Measurements from ENCODE around the gene NTM.
"Not testable (repeated sequence)": the region's sequence is repeated elsewhere in the genome, so short reads cannot be mapped to it uniquely, and the experiment has no call there.

NTM gene

DNA sequence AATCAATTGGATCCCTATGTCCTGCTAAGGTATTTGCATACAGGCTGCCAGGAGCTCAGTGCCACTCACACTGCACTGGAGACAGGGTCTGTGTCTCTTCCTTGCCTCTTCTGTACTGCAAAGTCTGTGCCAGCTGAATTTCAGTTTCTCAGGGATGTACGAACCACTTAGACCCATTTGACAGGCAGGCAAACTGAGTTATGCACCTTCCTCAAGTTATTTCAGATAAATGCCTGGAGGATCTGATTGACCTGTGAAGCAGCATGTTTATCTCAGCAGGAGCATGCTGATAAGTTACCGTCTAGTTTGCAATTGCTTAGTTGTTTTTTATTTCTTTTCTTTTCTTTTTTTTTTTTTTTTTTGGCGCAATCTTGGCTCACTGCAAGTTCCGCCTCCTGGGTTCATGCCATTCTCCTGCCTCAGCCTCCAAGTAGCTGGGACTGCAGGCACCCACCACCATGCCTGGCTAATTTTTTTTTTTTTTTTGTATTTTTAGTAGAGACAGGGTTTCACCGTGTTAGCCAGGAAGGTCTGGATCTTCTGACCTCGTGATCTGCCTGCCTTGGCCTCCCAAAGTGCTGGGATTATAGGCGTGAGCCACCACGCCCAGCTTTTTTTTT lies 54.0 kb downstream of the NTM start:
- H3K27me3 Mint-ChIP-seq, H3K4me1 Mint-ChIP-seq, H3K27ac Mint-ChIP-seq, H3K4me3 Mint-ChIP-seq, H3K36me3 Mint-ChIP-seq, H3K9me3 Mint-ChIP-seq: not testable (repeated sequence)

- H3K4me1 Mint-ChIP-seq = no peaks in the 10 kb centered on the region
Observed at GRCh38 chr11:131425285-131425684, 54.9 kb downstream of the NTM start.

DNA sequence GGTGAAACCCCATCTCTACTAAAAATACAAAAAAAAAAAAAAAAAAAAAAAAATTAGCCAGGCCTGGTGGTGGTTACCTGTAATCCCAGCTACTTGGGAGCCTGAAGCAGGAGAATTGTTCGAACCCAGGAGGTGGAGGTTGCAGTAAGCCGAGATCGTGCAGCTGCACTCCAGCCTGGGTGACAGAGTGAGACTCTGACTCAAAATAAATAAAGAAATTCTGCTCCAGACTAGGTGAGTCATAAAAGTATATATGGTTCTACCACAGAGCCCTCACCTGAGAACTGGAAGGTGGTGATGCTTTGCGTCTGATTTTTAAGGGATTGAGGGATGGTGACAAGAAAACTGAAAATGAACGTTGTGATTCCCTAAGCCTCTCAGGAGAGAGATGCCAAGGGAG lies 58.4 kb downstream of the NTM start:
- Mint-ChIP-seq H3K4me3 (no peak overlapping the region), H3K4me1 (no peaks in the 10 kb centered on the region), H3K9me3 (peaks cover 6% of the 10 kb centered on the region), H3K27me3 (no peaks in the 10 kb centered on the region), H3K27ac (no peak overlapping the region), H3K36me3 (no peaks in the 10 kb centered on the region)

More at GRCh38 chr11:131425285-131425684, 54.9 kb downstream of the NTM start:
- peaks cover 6% of the 10 kb centered on the region for H3K9me3 Mint-ChIP-seq
- H3K27ac Mint-ChIP-seq = no peak overlapping the region
- H3K36me3 Mint-ChIP-seq = no peaks in the 10 kb centered on the region
- H3K4me3 Mint-ChIP-seq = no peak overlapping the region
- peaks cover under 1% of the 10 kb centered on the region for H3K27me3 Mint-ChIP-seq

DNA sequence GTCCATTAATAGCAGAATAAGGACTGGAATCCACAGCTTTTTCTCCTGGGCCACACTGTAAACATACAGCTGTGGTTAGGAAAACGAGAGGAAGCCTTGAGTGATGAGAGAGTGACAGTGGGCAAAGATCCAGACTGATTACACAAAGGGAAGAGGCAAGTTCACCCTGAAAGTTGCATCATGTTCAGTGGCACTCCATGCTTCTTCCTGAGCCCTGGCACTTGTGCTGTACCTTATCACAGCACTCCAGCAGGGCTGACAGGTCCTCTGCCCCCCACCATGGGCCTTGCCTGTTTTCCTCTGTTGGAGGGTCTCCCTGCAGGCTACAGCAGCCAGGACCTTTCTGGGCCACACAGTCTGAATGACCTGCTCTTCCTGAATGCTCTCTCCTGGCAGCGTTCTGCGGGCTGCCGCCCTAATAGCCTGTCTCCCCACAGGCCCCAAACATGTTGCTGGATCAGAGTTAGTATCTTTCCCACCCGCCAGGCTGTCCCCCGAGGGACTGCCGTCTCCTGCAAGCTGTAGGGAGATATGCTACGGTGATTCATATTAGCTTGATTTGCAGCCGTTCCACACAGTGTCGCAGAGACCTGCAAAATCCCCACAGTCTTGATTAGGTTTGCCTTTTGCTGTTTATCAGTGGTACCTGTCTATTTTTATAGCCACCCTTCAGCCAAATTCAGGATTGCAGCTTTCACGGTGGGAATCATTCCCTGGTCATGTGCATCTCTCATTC lies 60.2 kb downstream of the NTM start:
- Mint-ChIP-seq H3K36me3 (no peaks in the 10 kb centered on the region), H3K4me1 (no peaks in the 10 kb centered on the region), H3K27me3 (no peaks in the 10 kb centered on the region), H3K9me3 (peaks cover 6% of the 10 kb centered on the region), H3K4me3 (no peak overlapping the region), H3K27ac (no peak overlapping the region)

GRCh38 chr11:131441051-131441810 lies 70.8 kb downstream of the NTM start:
- Mint-ChIP-seq H3K27ac (no peak overlapping the region), H3K9me3 (peaks cover 18% of the 10 kb centered on the region), H3K4me1 (no peaks in the 10 kb centered on the region), H3K36me3 (no peaks in the 10 kb centered on the region), H3K4me3 (no peak overlapping the region), H3K27me3 (peaks cover 1% of the 10 kb centered on the region)

GRCh38 chr11:131446590-131447275 lies 76.3 kb downstream of the NTM start:
- Mint-ChIP-seq H3K9me3 (peaks cover 4% of the 10 kb centered on the region), H3K27ac (no peak overlapping the region), H3K36me3 (no peaks in the 10 kb centered on the region), H3K27me3 (peaks cover 3% of the 10 kb centered on the region), H3K4me3 (no peak overlapping the region), H3K4me1 (no peaks in the 10 kb centered on the region)

DNA sequence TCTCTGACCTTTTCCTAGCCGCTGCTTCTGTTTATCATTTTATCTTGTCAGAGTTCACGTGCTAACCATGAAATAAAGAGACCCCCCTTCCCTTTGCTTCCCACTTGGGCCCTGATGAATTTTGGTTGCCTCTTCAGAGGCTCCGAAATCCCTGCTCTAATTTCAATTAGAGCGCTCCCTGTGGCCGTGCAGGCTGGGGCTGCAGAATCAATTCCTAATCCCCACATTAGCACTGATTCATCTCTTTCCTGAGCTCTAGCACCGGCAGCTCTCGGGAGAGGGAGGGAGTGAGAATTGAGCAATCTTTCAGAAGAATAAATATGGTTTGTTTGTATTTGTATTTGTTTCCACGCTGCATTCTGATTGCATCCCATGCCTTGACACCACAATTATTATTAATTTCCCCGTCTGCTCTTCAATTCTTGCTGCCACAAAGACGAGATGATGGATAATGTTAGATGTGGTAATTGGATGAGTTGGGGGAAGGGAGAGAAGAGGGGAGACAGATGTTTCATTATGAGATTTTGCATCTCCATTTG lies 76.9 kb downstream of the NTM start:
- Mint-ChIP-seq H3K27me3 (peaks cover 3% of the 10 kb centered on the region), H3K27ac (no peak overlapping the region), H3K9me3 (peaks cover 4% of the 10 kb centered on the region), H3K36me3 (no peaks in the 10 kb centered on the region), H3K4me3 (no peak overlapping the region), H3K4me1 (no peaks in the 10 kb centered on the region)

GRCh38 chr11:131447898-131448297 lies 77.5 kb downstream of the NTM start:
- Mint-ChIP-seq H3K36me3 (no peaks in the 10 kb centered on the region), H3K27ac (no peak overlapping the region), H3K4me1 (no peaks in the 10 kb centered on the region), H3K27me3 (peaks cover 3% of the 10 kb centered on the region), H3K4me3 (no peak overlapping the region), H3K9me3 (peaks cover 3% of the 10 kb centered on the region)

DNA sequence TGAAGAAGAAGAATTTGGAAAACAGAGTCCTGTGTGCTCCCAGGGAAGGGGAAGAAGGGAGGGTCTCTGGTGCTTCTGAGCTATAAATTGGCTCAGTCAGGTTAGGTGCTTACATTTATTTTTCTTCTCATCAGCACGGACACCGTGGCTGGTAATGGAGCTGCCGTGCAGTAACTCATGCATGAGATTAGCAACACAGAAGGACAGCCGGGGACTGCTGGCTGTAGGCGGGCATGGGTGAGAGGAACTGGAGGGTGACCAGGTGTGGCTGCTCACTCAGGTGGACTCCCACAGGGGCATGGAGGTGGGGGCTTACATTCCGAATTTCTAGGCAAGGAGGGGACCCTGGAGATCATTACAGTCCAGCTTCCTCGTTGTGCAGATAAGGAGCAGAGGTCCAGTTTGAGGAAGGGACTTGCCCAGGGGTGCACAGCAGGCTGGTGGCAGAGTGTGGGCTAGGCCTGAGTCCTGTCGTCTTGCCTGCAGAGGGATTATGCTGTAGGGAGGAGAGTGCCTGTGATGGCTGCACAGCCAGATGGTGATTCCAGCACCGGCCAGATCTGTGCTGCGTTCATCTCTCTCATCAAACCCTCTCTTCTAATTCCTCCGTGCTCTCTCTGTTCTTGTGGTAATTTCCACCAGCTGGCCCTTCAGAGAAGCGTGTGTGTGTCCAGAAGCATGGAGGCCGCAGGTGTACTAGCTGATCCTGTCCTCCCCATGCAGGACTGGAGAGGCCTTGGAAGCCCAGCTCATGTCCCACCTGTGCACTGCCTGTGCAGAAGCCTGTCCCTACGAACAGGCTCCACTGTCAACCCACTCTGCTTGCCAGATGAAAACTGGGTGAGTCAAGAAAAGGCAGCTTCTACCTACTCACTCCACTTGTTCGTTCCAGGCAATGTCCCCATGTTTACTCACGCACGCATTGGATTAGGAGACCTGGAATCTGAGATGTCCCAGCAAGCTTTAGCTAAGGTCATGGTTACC lies 78.9 kb downstream of the NTM start:
- H3K36me3 Mint-ChIP-seq = no peaks in the 10 kb centered on the region
- H3K27me3 Mint-ChIP-seq = peaks cover 2% of the 10 kb centered on the region
- no peak overlapping the region for H3K4me3 Mint-ChIP-seq
- no peak overlapping the region for H3K27ac Mint-ChIP-seq
- H3K9me3 Mint-ChIP-seq = no peaks in the 10 kb centered on the region
- H3K4me1 Mint-ChIP-seq = no peaks in the 10 kb centered on the region

- H3K27me3 Mint-ChIP-seq = peaks cover 2% of the 10 kb centered on the region
- no peaks in the 10 kb centered on the region for H3K9me3 Mint-ChIP-seq
- no peaks in the 10 kb centered on the region for H3K36me3 Mint-ChIP-seq
- no peak overlapping the region for H3K4me3 Mint-ChIP-seq
- no peak overlapping the region for H3K27ac Mint-ChIP-seq
- H3K4me1 Mint-ChIP-seq = no peaks in the 10 kb centered on the region
Observed at GRCh38 chr11:131454490-131454889, 84.1 kb downstream of the NTM start.

DNA sequence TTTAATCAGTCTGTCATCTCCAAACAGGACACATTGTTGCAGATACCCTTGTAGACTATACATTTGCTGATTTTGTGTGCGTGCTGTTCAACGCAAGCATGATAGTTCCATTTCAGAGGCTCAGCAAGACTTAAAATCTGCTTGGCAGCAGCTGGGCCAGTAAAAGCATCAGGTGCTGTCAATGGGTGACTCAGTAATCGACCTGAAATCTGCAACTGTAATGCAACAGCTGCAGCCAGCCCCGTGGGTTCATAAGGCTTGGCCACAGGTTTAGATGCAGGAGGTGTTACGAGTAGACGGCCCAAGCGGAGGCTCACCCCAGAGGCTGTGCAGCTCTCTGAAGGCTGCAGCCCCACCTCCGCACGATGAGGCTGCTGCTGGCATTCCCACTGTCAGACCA lies 84.6 kb downstream of the NTM start:
- Mint-ChIP-seq H3K27me3 (peaks cover 2% of the 10 kb centered on the region), H3K4me3 (no peak overlapping the region), H3K9me3 (no peaks in the 10 kb centered on the region), H3K27ac (no peak overlapping the region), H3K36me3 (no peaks in the 10 kb centered on the region), H3K4me1 (no peaks in the 10 kb centered on the region)

DNA sequence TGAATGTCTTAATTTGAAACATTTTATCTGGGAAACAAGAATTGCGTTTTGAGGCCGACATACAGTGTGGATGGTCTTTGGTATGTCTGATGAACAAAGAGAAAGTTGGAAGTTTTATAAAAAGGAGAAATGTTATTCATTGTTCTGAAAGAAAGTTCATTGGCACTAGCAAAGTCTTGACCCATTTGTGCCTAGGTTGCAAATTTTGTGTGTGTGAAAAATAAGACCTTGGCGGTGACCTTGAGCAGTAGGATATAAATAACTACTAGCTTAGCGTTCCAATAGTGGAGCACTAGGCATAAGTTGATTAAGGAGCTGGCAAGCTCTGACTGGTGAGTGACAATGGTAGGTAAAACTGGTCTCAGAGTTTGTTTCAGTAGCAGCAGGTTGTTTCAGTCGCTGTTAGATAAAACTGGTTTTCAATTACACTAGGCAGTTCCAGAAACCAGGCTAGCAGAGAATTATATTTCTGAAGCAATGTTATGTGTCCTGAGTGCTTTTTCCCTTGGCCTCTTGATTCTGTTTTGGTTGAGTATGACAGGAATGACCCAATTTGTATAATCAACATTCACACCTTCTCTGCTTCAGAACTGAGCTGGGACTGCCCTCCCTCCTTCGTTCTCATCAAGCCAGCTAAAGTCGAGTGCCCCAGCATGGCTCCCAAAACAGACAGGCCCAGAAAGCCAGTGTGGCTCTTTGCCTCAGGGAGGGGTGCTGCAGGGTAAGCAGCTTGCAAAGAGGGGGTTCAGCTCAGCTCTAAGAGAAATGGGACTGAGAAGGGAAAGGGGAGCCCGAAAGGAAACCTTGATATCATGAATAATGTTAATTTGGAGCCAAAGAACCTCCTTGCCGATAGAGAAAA lies 85.7 kb downstream of the NTM start:
- H3K4me3 Mint-ChIP-seq = no peak overlapping the region
- no peak overlapping the region for H3K27ac Mint-ChIP-seq
- H3K27me3 Mint-ChIP-seq = peaks cover 2% of the 10 kb centered on the region
- no peaks in the 10 kb centered on the region for H3K9me3 Mint-ChIP-seq
- H3K4me1 Mint-ChIP-seq = no peaks in the 10 kb centered on the region
- no peaks in the 10 kb centered on the region for H3K36me3 Mint-ChIP-seq

DNA sequence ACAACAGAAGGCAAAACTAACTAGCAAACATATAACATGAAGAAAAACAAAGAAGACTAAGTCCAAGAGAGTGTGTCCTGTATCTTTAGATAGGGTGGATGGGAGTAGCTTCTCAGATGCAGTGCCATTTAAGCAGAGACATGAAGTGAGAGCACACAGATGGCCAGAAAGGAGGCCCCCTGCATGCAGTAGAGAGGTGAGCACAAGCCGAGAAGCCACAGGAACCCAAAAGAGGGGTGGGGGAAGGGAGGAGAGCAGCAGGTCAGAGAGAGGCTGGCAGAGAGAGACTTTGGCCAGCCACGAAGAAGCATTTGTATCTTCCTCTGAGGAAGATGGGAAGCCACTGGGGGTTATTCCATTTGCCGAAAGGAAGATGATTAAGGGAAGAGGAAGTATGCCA lies 86.7 kb downstream of the NTM start:
- Mint-ChIP-seq H3K27me3 (peaks cover 2% of the 10 kb centered on the region), H3K27ac (no peak overlapping the region), H3K4me1 (no peaks in the 10 kb centered on the region), H3K36me3 (no peaks in the 10 kb centered on the region), H3K9me3 (no peaks in the 10 kb centered on the region), H3K4me3 (no peak overlapping the region)

DNA sequence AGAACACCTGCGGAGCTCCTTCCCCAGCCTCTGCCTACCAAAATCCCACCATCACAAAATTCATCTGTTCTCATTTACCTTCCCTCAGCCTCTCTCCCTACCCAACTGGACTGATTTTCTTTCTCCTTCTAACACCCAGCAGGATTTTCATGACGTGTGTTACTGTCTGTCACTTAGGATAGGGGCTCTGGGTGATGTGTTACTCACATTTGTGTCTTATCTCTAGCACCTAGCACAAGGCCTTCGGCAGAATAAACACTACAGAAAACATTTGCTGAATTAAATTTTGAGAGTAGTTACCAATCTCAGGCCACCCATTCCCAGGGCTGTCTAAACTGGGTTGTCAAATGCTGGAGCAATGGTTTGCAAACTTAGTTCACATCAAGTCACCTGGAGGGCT lies 88.0 kb downstream of the NTM start:
- Mint-ChIP-seq H3K4me1 (no peaks in the 10 kb centered on the region), H3K9me3 (no peaks in the 10 kb centered on the region)

More for the DNA sequence above, 88.0 kb downstream of the NTM start:
- H3K27ac Mint-ChIP-seq = no peak overlapping the region
- H3K27me3 Mint-ChIP-seq = peaks cover 2% of the 10 kb centered on the region
- no peaks in the 10 kb centered on the region for H3K36me3 Mint-ChIP-seq
- no peak overlapping the region for H3K4me3 Mint-ChIP-seq
